ENCODE data around the gene SLC38A2.
"Not testable (repeated sequence)": the region's sequence is repeated elsewhere in the genome, so short reads cannot be mapped to it uniquely, and the experiment has no call there.

SLC38A2 gene

GRCh38 chr12:46360370-46360769 lies 12.2 kb downstream of the SLC38A2 start:
- no peak for DNase-seq (ENCODE audit: low read depth)

- DNase-seq (ENCODE audit: low read depth): no peak
Observed at GRCh38 chr12:46359667-46360280, 12.8 kb downstream of the SLC38A2 start.

- DNase-seq (ENCODE audit: low read depth): no peak
Observed at GRCh38 chr12:46358791-46359666, 13.5 kb downstream of the SLC38A2 start.

- no peak for DNase-seq (ENCODE audit: low read depth)
Observed at GRCh38 chr12:46358325-46358700, 14.3 kb downstream of the SLC38A2 start.

GRCh38 chr12:46357438-46358324 lies 14.9 kb downstream of the SLC38A2 start:
- DNase-seq (ENCODE audit: low read depth): no peak

- no peak for DNase-seq (ENCODE audit: low read depth)
Observed at GRCh38 chr12:46356655-46357437, 15.7 kb downstream of the SLC38A2 start.

- DNase-seq (ENCODE audit: low read depth): no peak
Observed at GRCh38 chr12:46354802-46355199, 17.8 kb downstream of the SLC38A2 start.

GRCh38 chr12:46354111-46354801 lies 18.3 kb downstream of the SLC38A2 start:
- DNase-seq (ENCODE audit: low read depth): no peak

GRCh38 chr12:46351886-46352650 lies 20.5 kb downstream of the SLC38A2 start:
- DNase-seq (ENCODE audit: low read depth): no peak

- DNase-seq (ENCODE audit: low read depth): no peak
Observed at GRCh38 chr12:46351138-46351537, 21.4 kb downstream of the SLC38A2 start.

- DNase-seq (ENCODE audit: low read depth): no peak
Observed at GRCh38 chr12:46349253-46349652, 23.3 kb downstream of the SLC38A2 start.

- no peak for DNase-seq (ENCODE audit: low read depth)
Observed at GRCh38 chr12:46343118-46343852, 29.3 kb downstream of the SLC38A2 start.

GRCh38 chr12:46342562-46343033 lies 30.0 kb downstream of the SLC38A2 start:
- DNase-seq (ENCODE audit: low read depth): no peak

- DNase-seq (ENCODE audit: low read depth): no peak
Observed at GRCh38 chr12:46339051-46339450, 33.5 kb downstream of the SLC38A2 start.

- DNase-seq (ENCODE audit: low read depth): no peak
Observed at GRCh38 chr12:46332260-46332659, 40.3 kb downstream of the SLC38A2 start.

GRCh38 chr12:46325075-46325474 lies 47.5 kb downstream of the SLC38A2 start:
- not testable (repeated sequence) for DNase-seq (ENCODE audit: low read depth)

GRCh38 chr12:46320731-46321130 lies 51.8 kb downstream of the SLC38A2 start:
- no peak for DNase-seq (ENCODE audit: low read depth)

- DNase-seq (ENCODE audit: low read depth): no peak
Observed at GRCh38 chr12:46318037-46318436, 54.5 kb downstream of the SLC38A2 start.

Measured in stimulated activated CD8-positive, alpha-beta memory T cell treated with anti-CD3 and anti-CD28 coated beads, Interleukin-15, amount 100 ng/mL, for 1 hour (primary cell).